GM18951 (cell line): Measurements from ENCODE around the gene NEU4.
A peak's percentile ranks its signal among the peaks of the same experiment; 100 is the strongest.

ENCODE experiments used
- POLR2A ChIP-seq: IDR thresholded peaks from 4 replicates; pipeline ENCODE4 v1.6.1; 2011; ENCODE audit warnings: mild to moderate bottlenecking; ENCODE audit not compliant: insufficient read length, insufficient read depth; ENCODE audit errors: extremely low read depth
- in situ Hi-C: fragments of 300-500 bp; cut with MboI; formaldehyde crosslinking; loops from one replicate; pipeline ENCODE4 v1.12.0; 2022; ENCODE audit warnings: low sequenced_read_pairs, mixed read lengths, inconsistent platforms; ENCODE audit not compliant: unreplicated experiment

NEU4 gene

GRCh38 chr2:241844831-241845578, 36.0 kb downstream of the NEU4 start:
- no peak for TF ChIP-seq POLR2A
- in situ Hi-C loops, result no loop called here

GRCh38 chr2:241846406-241846805, 37.4 kb downstream of the NEU4 start:
- no peak for TF ChIP-seq POLR2A
- in situ Hi-C loops, result no loop called here

- no peak for TF ChIP-seq POLR2A
- in situ Hi-C loops, result no loop called here
These were observed 40.0 kb downstream of the NEU4 start for GRCh38 chr2:241848761-241849615.

- peak; percentile 16 for TF ChIP-seq POLR2A
- in situ Hi-C loops, result no loop called here
These were observed 40.9 kb downstream of the NEU4 start for GRCh38 chr2:241849616-241850543.

GRCh38 chr2:241850544-241851324, 41.7 kb downstream of the NEU4 start:
- in situ Hi-C loops, result no loop called here
- TF ChIP-seq POLR2A, result no peak

- no peak for TF ChIP-seq POLR2A
- in situ Hi-C loops, result no loop called here
These were observed 42.5 kb downstream of the NEU4 start for GRCh38 chr2:241851325-241852115.

GRCh38 chr2:241852116-241852980, 43.4 kb downstream of the NEU4 start:
- no peak for TF ChIP-seq POLR2A
- in situ Hi-C loops, result no loop called here

- in situ Hi-C loops, result no loop called here
- TF ChIP-seq POLR2A, result no peak
These were observed 44.1 kb downstream of the NEU4 start for GRCh38 chr2:241852981-241853631.

- in situ Hi-C loops, result no loop called here
- TF ChIP-seq POLR2A, result no peak
These were observed 44.8 kb downstream of the NEU4 start for GRCh38 chr2:241853651-241854341.
